H1 (cell line): ENCODE measurements around the gene SLC13A1. TPM values are rescaled to one million over a fixed set of nuclear protein-coding genes. Genes with fewer than 3 reads are reported as not detected.

ENCODE experiments used
- CTCF ChIA-PET: fragments of 300-600 bp; sonication (Branson Sonifier 250); formaldehyde crosslinking; loops from one replicate; lab custom pipeline; 2021; ENCODE audit not compliant: partially characterized antibody; lab: Charles Lee
- POLR2A ChIA-PET: fragments of 300-600 bp; sonication (Branson Sonifier 250); formaldehyde crosslinking; loops from one replicate; lab custom pipeline; 2021; ENCODE audit warnings: inconsistent platforms; ENCODE audit not compliant: partially characterized antibody; lab: Charles Lee
- DNase-seq, 2 experiments: peaks; one replicate each; pipeline versions ENCODE4 v3.0.0 to v3.0.0-alpha.2; 2010 to 2022; ENCODE audit warnings: low spot score in 2 of 2, low read depth in 1 of 2, mixed read lengths in 1 of 2
- FAIRE-seq: peaks from 2 replicates; lab custom pipeline; 2011; peaks lifted over from hg19 to GRCh38; lab: Jason Lieb, UNC
- H2AFZ ChIP-seq: 2 replicates; pipeline ENCODE4 v1.8.1; 2012; ENCODE audit warnings: low read length, inconsistent platforms
- H2AK5ac ChIP-seq: 2 replicates; pipeline ENCODE4 v1.6.1; 2013; ENCODE audit warnings: low read depth, low read length
- H2BK120ac ChIP-seq: replicated peaks from 2 replicates; pipeline ENCODE3; 2013; ENCODE audit warnings: low read depth, low read length, inconsistent platforms
- H2BK12ac ChIP-seq: 2 replicates; pipeline ENCODE4 v1.6.1; 2013; ENCODE audit warnings: low read depth, low read length
- H2BK15ac ChIP-seq: 2 replicates; pipeline ENCODE4 v1.6.1; 2013; ENCODE audit warnings: low read length
- H2BK20ac ChIP-seq: 2 replicates; pipeline ENCODE4 v1.6.1; 2013; ENCODE audit warnings: low read length
- H2BK5ac ChIP-seq: 2 replicates; pipeline ENCODE4 v1.6.1; 2013; ENCODE audit warnings: low read depth, low read length
- H3K14ac ChIP-seq: 2 replicates; pipeline ENCODE4 v1.6.1; 2013; ENCODE audit warnings: inconsistent platforms; ENCODE audit not compliant: insufficient read length
- H3K18ac ChIP-seq: 2 replicates; pipeline ENCODE4 v1.6.1; 2013; ENCODE audit warnings: low read length; ENCODE audit errors: extremely low read depth
- H3K23ac ChIP-seq: 2 replicates; pipeline ENCODE4 v1.6.1; 2013; ENCODE audit warnings: inconsistent platforms; ENCODE audit not compliant: insufficient read length
- H3K23me2 ChIP-seq: 2 replicates; pipeline ENCODE4 v1.6.1; 2013; ENCODE audit warnings: low read depth, low read length
- H3K27ac ChIP-seq: 2 replicates; pipeline ENCODE4 v1.6.1; 2011; ENCODE audit warnings: low read depth, low read length, inconsistent platforms
- H3K27me3 ChIP-seq, 4 experiments: replicated peaks in 1 of 4; 1 replicate in 1 of 4; 2 replicates in 3 of 4; pipeline versions ENCODE4 v1.6.1 to v1.8.1; 2011 to 2013; ENCODE audit warnings: low read length in 3 of 4, mild to moderate bottlenecking in 3 of 4, inconsistent platforms in 2 of 4, mixed read lengths in 2 of 4, moderate library complexity in 1 of 4; ENCODE audit not compliant: control insufficient read depth in 3 of 4, insufficient read depth in 3 of 4; ENCODE audit errors: extremely low read depth in 1 of 4
- H3K36me3 ChIP-seq, 4 experiments: 2 replicates each; pipeline versions ENCODE4 v1.6.1 to v1.8.1; 2011 to 2013; ENCODE audit warnings: mild to moderate bottlenecking in 4 of 4, low read length in 3 of 4, moderate library complexity in 2 of 4, control low read depth in 1 of 4, inconsistent platforms in 1 of 4; ENCODE audit not compliant: insufficient read depth in 4 of 4, control insufficient read depth in 2 of 4
- H3K4ac ChIP-seq: replicated peaks from 2 replicates; pipeline ENCODE3; 2013; ENCODE audit warnings: low read length, low read depth, mixed read lengths, inconsistent platforms; ENCODE audit not compliant: insufficient read length
- H3K4me1 ChIP-seq, 4 experiments: replicated peaks in 1 of 4; 1 replicate in 1 of 4; 2 replicates in 3 of 4; pipeline versions ENCODE4 v1.6.1 to v1.8.1; 2011 to 2013; ENCODE audit warnings: low read length in 3 of 4, inconsistent platforms in 2 of 4, mixed read lengths in 1 of 4; ENCODE audit not compliant: insufficient read depth in 4 of 4, control insufficient read depth in 3 of 4
- H3K4me2 ChIP-seq, 2 experiments: 2 replicates each; pipeline versions ENCODE4 v1.6.1 to v1.8.1; 2011 to 2013; ENCODE audit warnings: low read depth in 2 of 2, low read length in 2 of 2, control low read depth in 1 of 2, inconsistent platforms in 1 of 2, mild to moderate bottlenecking in 1 of 2; ENCODE audit not compliant: insufficient read depth in 1 of 2
- H3K4me3 ChIP-seq, 4 experiments: fragments of 200-600, 300-600 bp in 1 of 4; sonication (generic), shearing (Covaris generic), sonication (Bioruptor Twin) in 1 of 4; 2 replicates each; pipeline versions ENCODE4 v1.5.1 to v1.8.1; 2011 to 2016; ENCODE audit warnings: low read length in 4 of 4, low read depth in 3 of 4, control low read depth in 2 of 4, inconsistent platforms in 2 of 4, mild to moderate bottlenecking in 2 of 4, mixed read lengths in 1 of 4, moderate library complexity in 1 of 4; ENCODE audit not compliant: insufficient read depth in 2 of 4; ENCODE audit errors: extremely low read depth in 1 of 4
- H3K56ac ChIP-seq: replicated peaks from 2 replicates; pipeline ENCODE3; 2013; ENCODE audit warnings: low read depth, mild to moderate bottlenecking, mixed read lengths, low read length, inconsistent platforms; ENCODE audit not compliant: insufficient read length
- H3K79me1 ChIP-seq: 2 replicates; pipeline ENCODE4 v1.6.1; 2013; ENCODE audit warnings: low read depth, low read length, control low read depth
- H3K79me2 ChIP-seq, 2 experiments: 2 replicates each; pipeline versions ENCODE4 v1.6.1 to v1.8.1; 2012 to 2013; ENCODE audit warnings: low read length in 2 of 2, mild to moderate bottlenecking in 2 of 2, inconsistent platforms in 1 of 2; ENCODE audit not compliant: insufficient read depth in 2 of 2, control insufficient read depth in 1 of 2
- H3K9ac ChIP-seq, 4 experiments: replicated peaks in 1 of 4; 1 replicate in 1 of 4; 2 replicates in 3 of 4; pipeline versions ENCODE4 v1.6.1 to v1.8.1; 2011 to 2013; ENCODE audit warnings: low read depth in 3 of 4, low read length in 3 of 4, control low read depth in 2 of 4, mild to moderate bottlenecking in 2 of 4, moderate library complexity in 2 of 4, inconsistent platforms in 1 of 4; ENCODE audit errors: extremely low read depth in 1 of 4
- H3K9me3 ChIP-seq, 2 experiments: 2 replicates each; pipeline versions ENCODE4 v1.6.1 to v1.8.1; 2012 to 2013; ENCODE audit warnings: mild to moderate bottlenecking in 2 of 2, moderate library complexity in 2 of 2, control low read depth in 1 of 2, inconsistent platforms in 1 of 2, low read depth in 1 of 2, low read length in 1 of 2, mixed read lengths in 1 of 2; ENCODE audit not compliant: insufficient read depth in 2 of 2
- H4K20me1 ChIP-seq, 2 experiments: replicated peaks in 1 of 2; 2 replicates each; pipeline versions ENCODE3 to v1.8.1; 2011 to 2013; ENCODE audit warnings: inconsistent platforms in 2 of 2, low read length in 2 of 2, mild to moderate bottlenecking in 1 of 2; ENCODE audit not compliant: insufficient read depth in 2 of 2, control insufficient read depth in 1 of 2
- H4K5ac ChIP-seq: 2 replicates; pipeline ENCODE4 v1.6.1; 2013; ENCODE audit warnings: low read length, low read depth, mixed read lengths, inconsistent platforms; ENCODE audit not compliant: insufficient read length
- H4K8ac ChIP-seq: 2 replicates; pipeline ENCODE4 v1.8.0; 2013; ENCODE audit warnings: mild to moderate bottlenecking, moderate library complexity, low read length, inconsistent platforms; ENCODE audit not compliant: insufficient read depth; ENCODE audit errors: extremely low read depth
- H4K91ac ChIP-seq: replicated peaks from 2 replicates; pipeline ENCODE3; 2013; ENCODE audit warnings: low read length, mixed read lengths, inconsistent platforms; ENCODE audit not compliant: insufficient read length
- GABPA ChIP-seq: IDR thresholded peaks from 2 replicates; pipeline ENCODE4 v1.6.1; 2011; ENCODE audit warnings: mild to moderate bottlenecking, low read length, moderate library complexity, borderline replicate concordance; ENCODE audit not compliant: insufficient read depth
- KDM5A ChIP-seq: fragments of 200-600 bp; IDR thresholded peaks from 2 replicates; pipeline ENCODE4 v1.7.1; 2012; ENCODE audit warnings: mild to moderate bottlenecking, low read length, inconsistent platforms, mixed read lengths
- TBP ChIP-seq: IDR thresholded peaks from 2 replicates; pipeline ENCODE4 v1.6.1; 2011; ENCODE audit warnings: low read depth, low read length, improper control_type of control experiment
- polyA plus RNA-seq, 7 experiments: library from polyadenylated mRNA; depleted of rRNA in 3 of 7; stranded (reverse) in 5 of 7; unstranded in 2 of 7; fragments of >200 nt in 5 of 7; fragments of 200-250 nt in 2 of 7; gene quantifications; 1 replicate in 5 of 7; 2 replicates in 1 of 7; 4 replicates in 1 of 7; pipeline versions ENCODE4 v1.2.1 to v1.2.3, GENCODE V29; 2011 to 2013; ENCODE audit warnings: missing spikeins in 2 of 7, mixed read lengths in 2 of 7
- total RNA-seq: library from RNA; stranded (reverse); fragmentation: NEBNext Ultra II Directional; extraction: Animal tissue kit (Norgen Biotek cat#: 25700); gene quantifications from 2 replicates; pipeline ENCODE4 v1.2.1, GENCODE V29; 2021

Gene SLC13A1
- total and polyA plus RNA-seq, 2 of the 8 experiments (the other 6 are each of a cell fraction or from before 2014, with no cell fraction given), result not detected

- CTCF ChIA-PET, result interaction anchor here (0.7 to 2.0 kb wide), 4 partner anchors 210 to 369 kb away, joined by 3 to 10 read pairs (median 3); no protein-coding TSS in a partner anchor
- H2BK15ac ChIP-seq, result no peak overlapping the region
Observed at GRCh38 chr7:123157606-123158005, 42.2 kb downstream of the SLC13A1 start.

More at GRCh38 chr7:123157606-123158005, 42.2 kb downstream of the SLC13A1 start:
- no peak overlapping the region for H2AFZ ChIP-seq
- no peak overlapping the region for H3K4me3 ChIP-seq
- no peaks in the 10 kb centered on the region for H3K9me3 ChIP-seq
- no peaks in the 10 kb centered on the region for H3K79me2 ChIP-seq
- H4K5ac ChIP-seq, result no peak overlapping the region
- no peak overlapping the region for H2BK120ac ChIP-seq
- no peak overlapping the region for H3K14ac ChIP-seq
- H3K4ac ChIP-seq, result no peak overlapping the region
- H3K36me3 ChIP-seq, result no peaks in the 10 kb centered on the region
- TF ChIP-seq TBP, result no peak
- TF ChIP-seq GABPA, result no peak
- TF ChIP-seq KDM5A, result no peak
- no peak overlapping the region for H3K9ac ChIP-seq
- H2BK12ac ChIP-seq, result no peak overlapping the region
- no peaks in the 10 kb centered on the region for H4K20me1 ChIP-seq
- H3K27me3 ChIP-seq, result no peaks in the 10 kb centered on the region
- no peak overlapping the region for H3K27ac ChIP-seq
- H3K4me1 ChIP-seq, result 0 out of 7 replicates have a peak, but pooled peaks cover 0 to 1% (median 0%) of the 10 kb centered on the region in 4 experiments
- no peaks in the 10 kb centered on the region for H3K79me1 ChIP-seq
- no peak overlapping the region for H3K18ac ChIP-seq
- no peak overlapping the region for H4K8ac ChIP-seq
- no peak overlapping the region for H3K56ac ChIP-seq
- no peak overlapping the region for H3K4me2 ChIP-seq
- H2BK5ac ChIP-seq, result no peak overlapping the region
- no peak overlapping the region for H2AK5ac ChIP-seq
- FAIRE-seq (no peak), DNase-seq (no peak)
- no peaks in the 10 kb centered on the region for H3K23me2 ChIP-seq
- POLR2A ChIA-PET, result no interaction called here
- H4K91ac ChIP-seq, result no peak overlapping the region
- H2BK20ac ChIP-seq, result no peak overlapping the region
- no peak overlapping the region for H3K23ac ChIP-seq
